Karpas-422 (cell line): ENCODE data around the gene MSH3. TPM values are rescaled to one million over a fixed set of nuclear protein-coding genes. Genes with fewer than 3 reads are reported as not detected.
"Not testable (repeated sequence)": the region's sequence is repeated elsewhere in the genome, so short reads cannot be mapped to it uniquely, and the experiment has no call there.

ENCODE experiments used
- DNase-seq: peaks from one replicate; pipeline ENCODE4 v3.0.0-alpha.2; 2015
- H2AFZ ChIP-seq: fragments of 200-600 bp; sonication (generic); 2 replicates; pipeline ENCODE4 v1.6.1; 2014; ENCODE audit warnings: antibody characterized with exemption, low read length, mixed read lengths
- H3K27ac ChIP-seq: fragments of 200-600 bp; sonication (generic); 2 replicates; pipeline ENCODE4 v1.5.1; 2014; ENCODE audit warnings: mild to moderate bottlenecking, low read length, moderate library complexity
- H3K27me3 ChIP-seq: fragments of 200-600 bp; sonication (generic); 2 replicates; pipeline ENCODE4 v1.6.1; 2014; ENCODE audit warnings: low read length, mixed read lengths
- H3K36me3 ChIP-seq: fragments of 200-600 bp; sonication (generic); 2 replicates; pipeline ENCODE4 v1.6.1; 2014; ENCODE audit warnings: low read length, mixed read lengths; ENCODE audit not compliant: insufficient read depth
- H3K4me1 ChIP-seq: fragments of 200-600 bp; sonication (generic); 2 replicates; pipeline ENCODE4 v1.6.1; 2014; ENCODE audit warnings: mild to moderate bottlenecking, low read length, mixed read lengths
- H3K4me2 ChIP-seq: fragments of 200-600 bp; sonication (generic); 2 replicates; pipeline ENCODE4 v1.6.1; 2014; ENCODE audit warnings: low read length, low read depth, mild to moderate bottlenecking; ENCODE audit not compliant: poor library complexity, severe bottlenecking
- H3K4me3 ChIP-seq: fragments of 200-600 bp; sonication (generic); 2 replicates; pipeline ENCODE4 v1.5.1; 2014; ENCODE audit warnings: mild to moderate bottlenecking, antibody characterized with exemption, low read length, mixed read lengths
- H3K79me2 ChIP-seq: fragments of 200-600 bp; sonication (generic); 2 replicates; pipeline ENCODE4 v1.6.1; 2014; ENCODE audit warnings: mild to moderate bottlenecking, low read length, mixed read lengths
- H3K9ac ChIP-seq: fragments of 200-600 bp; sonication (generic); 2 replicates; pipeline ENCODE4 v1.6.0; 2014; ENCODE audit warnings: low read length
- H3K9me2 ChIP-seq: fragments of 200-600 bp; sonication (generic), shearing (Covaris generic); replicated peaks from 2 replicates; pipeline ENCODE4 v1.6.0; 2014; ENCODE audit warnings: mild to moderate bottlenecking, low read length, moderate library complexity; ENCODE audit not compliant: insufficient read depth
- H3K9me3 ChIP-seq: fragments of 300-700, 200-600 bp; sonication (generic); 2 replicates; pipeline ENCODE4 v1.6.1; 2014; ENCODE audit warnings: low read length, mixed read lengths
- H4K20me1 ChIP-seq: fragments of 200-600 bp; sonication (generic); 2 replicates; pipeline ENCODE4 v1.6.1; 2014; ENCODE audit warnings: mild to moderate bottlenecking, antibody characterized with exemption, low read length, low read depth; ENCODE audit not compliant: insufficient read depth
- total RNA-seq: library from RNA; depleted of rRNA; stranded (reverse); fragments of >200 nt; shearing (Covaris generic); gene quantifications from 2 replicates; pipeline ENCODE4 v1.2.3, GENCODE V29; 2014; ENCODE audit warnings: low replicate concordance

Gene MSH3
- total RNA-seq, 1 experiment from 2014 or later, result 24.6 TPM

DNA sequence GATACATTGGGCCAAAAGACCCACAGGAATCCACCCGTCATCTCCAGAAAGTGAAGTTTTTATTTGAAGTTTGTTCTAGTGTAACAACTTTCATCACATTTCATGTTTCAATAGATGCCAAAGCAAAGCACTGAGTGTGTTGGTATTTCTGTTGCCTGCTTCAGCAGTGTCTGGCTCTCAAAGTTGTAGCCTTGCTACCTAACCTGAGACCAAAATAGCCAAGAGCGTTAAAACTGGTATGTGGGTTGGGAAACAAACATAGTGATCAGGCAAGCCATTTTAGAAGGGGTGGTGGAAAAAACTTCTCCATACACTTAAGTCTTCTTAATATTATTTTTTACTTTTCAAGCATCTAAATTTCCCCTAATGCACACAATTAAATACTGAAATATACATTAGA, 150.6 kb downstream of the MSH3 start:
- Histone ChIP-seq H3K9me2 (no peaks in the 10 kb centered on the region), H3K4me3 (no peak overlapping the region), H2AFZ (no peak overlapping the region), H3K36me3 (0 out of 2 replicates have a peak, but pooled peaks cover 3% of the 10 kb centered on the region), H3K4me1 (no peaks in the 10 kb centered on the region), H3K9ac (no peak overlapping the region), H3K9me3 (no peaks in the 10 kb centered on the region), H3K27me3 (no peaks in the 10 kb centered on the region), H3K27ac (no peak overlapping the region), H3K4me2 (no peak overlapping the region), H3K79me2 (0 out of 2 replicates have a peak, but pooled peaks cover 6% of the 10 kb centered on the region), H4K20me1 (no peaks in the 10 kb centered on the region)
- DNase-seq, result no peak

DNA sequence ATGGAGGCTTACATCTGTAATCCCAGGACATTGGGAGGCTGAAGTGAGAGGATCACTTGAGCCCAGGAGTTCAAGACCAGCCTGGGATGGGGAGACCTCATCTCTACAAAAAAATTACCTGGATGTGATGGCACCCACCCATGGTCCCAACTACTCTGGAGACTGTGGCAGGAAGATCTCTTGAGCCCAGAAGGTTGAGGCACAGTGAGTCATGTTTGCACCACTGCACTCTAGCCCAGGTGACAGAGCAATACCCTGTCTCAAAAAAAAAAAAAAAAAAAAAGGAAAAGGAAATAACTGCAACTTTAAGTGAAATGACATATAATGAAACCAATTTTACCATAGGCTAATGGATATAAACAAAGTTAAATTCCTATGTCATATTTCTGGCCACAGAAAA, 152.5 kb downstream of the MSH3 start:
- Histone ChIP-seq H3K4me3 (no peak overlapping the region), H2AFZ (no peak overlapping the region), H3K27me3 (no peaks in the 10 kb centered on the region), H3K9me3 (no peaks in the 10 kb centered on the region), H4K20me1 (no peaks in the 10 kb centered on the region), H3K79me2 (peaks cover 10% of the 10 kb centered on the region; the same call in 1 of the 2 replicates), H3K9me2 (no peaks in the 10 kb centered on the region), H3K36me3 (no peaks in the 10 kb centered on the region), H3K27ac (no peak overlapping the region), H3K4me2 (no peak overlapping the region), H3K4me1 (no peaks in the 10 kb centered on the region), H3K9ac (no peak overlapping the region)
- DNase-seq, result no peak

DNA sequence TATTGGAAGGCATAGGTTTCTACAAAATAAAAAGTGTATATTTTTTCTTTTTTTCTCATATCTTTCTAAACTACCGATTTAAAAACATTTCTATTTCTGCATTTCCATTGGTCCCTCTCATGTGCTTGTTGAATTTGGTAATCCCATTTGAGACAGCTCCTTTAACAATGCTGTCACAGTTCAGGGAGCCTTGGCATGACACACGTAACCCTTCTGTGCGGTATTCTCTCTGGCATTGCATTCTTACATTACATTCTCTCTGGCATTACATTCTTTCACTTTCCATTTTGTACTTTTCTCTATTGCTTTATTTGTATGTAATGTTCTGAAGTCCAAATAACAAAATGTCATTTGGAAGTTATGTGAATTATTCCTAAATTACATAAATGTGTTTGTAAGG, 155.0 kb downstream of the MSH3 start:
- H3K4me1 ChIP-seq, result no peaks in the 10 kb centered on the region
- peaks cover 7% of the 10 kb centered on the region; the same call in 1 of the 2 replicates for H3K36me3 ChIP-seq
- H3K4me2 ChIP-seq, result no peak overlapping the region
- no peak overlapping the region for H3K4me3 ChIP-seq
- no peak overlapping the region for H2AFZ ChIP-seq
- H3K9me2 ChIP-seq, result no peaks in the 10 kb centered on the region
- no peak for DNase-seq
- no peaks in the 10 kb centered on the region for H3K9me3 ChIP-seq
- no peaks in the 10 kb centered on the region for H4K20me1 ChIP-seq
- peaks cover 10% of the 10 kb centered on the region; the same call in 1 of the 2 replicates for H3K79me2 ChIP-seq
- no peak overlapping the region for H3K27ac ChIP-seq
- no peaks in the 10 kb centered on the region for H3K27me3 ChIP-seq
- no peak overlapping the region for H3K9ac ChIP-seq

DNA sequence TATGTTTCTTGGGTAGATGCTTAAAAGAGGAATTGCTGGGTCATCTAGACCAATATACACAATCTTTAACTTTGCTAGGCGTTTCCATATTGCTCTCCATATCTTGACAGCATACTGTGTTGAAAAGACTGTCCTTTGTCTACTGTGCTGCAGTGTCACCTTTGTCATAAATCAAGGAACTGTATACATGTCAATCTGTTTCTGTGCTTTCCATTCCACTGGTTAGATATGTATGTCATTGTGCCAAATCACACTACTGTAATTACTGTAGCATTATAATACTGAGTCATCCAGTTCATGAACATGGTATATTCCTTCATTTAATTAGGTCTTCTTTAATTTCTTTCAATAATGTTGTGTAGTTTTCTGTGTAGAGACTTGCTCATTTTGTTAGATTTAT, 156.0 kb downstream of the MSH3 start:
- Histone ChIP-seq H3K9me2 (no peaks in the 10 kb centered on the region), H3K4me2 (no peak overlapping the region), H3K27ac (no peak overlapping the region), H3K36me3 (peaks cover 7% of the 10 kb centered on the region; the same call in 1 of the 2 replicates), H3K27me3 (no peaks in the 10 kb centered on the region), H3K79me2 (peaks cover 10% of the 10 kb centered on the region; the same call in 1 of the 2 replicates), H3K9me3 (no peaks in the 10 kb centered on the region), H3K4me3 (no peak overlapping the region), H3K4me1 (no peaks in the 10 kb centered on the region), H2AFZ (no peak overlapping the region), H4K20me1 (no peaks in the 10 kb centered on the region), H3K9ac (no peak overlapping the region)
- no peak for DNase-seq

DNA sequence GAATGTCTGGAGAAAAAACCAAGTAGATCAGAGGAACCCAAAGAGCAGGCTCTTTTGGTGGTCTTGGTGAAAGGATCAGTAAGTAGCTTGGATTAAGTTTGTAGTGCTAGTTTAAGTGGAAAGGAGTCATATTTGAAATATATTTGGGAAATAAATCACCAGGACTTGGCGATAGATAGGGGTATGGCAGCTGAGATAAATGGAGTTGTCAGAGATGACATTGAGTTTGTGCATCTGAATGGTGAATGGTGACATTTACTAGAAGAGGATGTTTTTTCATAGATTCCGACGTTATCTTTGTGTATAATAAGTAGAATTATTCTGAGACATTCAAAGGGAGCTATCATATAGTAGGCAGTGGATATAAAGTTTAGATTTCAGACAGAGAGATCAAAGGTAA, 162.1 kb downstream of the MSH3 start:
- H4K20me1 ChIP-seq, result no peaks in the 10 kb centered on the region
- no peaks in the 10 kb centered on the region for H3K9me2 ChIP-seq
- no peak overlapping the region for H3K4me2 ChIP-seq
- DNase-seq, result no peak
- 0 out of 2 replicates have a peak, but pooled peaks cover 5% of the 10 kb centered on the region for H3K79me2 ChIP-seq
- H2AFZ ChIP-seq, result no peak overlapping the region
- H3K27ac ChIP-seq, result no peak overlapping the region
- no peaks in the 10 kb centered on the region for H3K9me3 ChIP-seq
- H3K9ac ChIP-seq, result no peak overlapping the region
- no peaks in the 10 kb centered on the region for H3K4me1 ChIP-seq
- no peaks in the 10 kb centered on the region for H3K27me3 ChIP-seq
- peaks cover 7% of the 10 kb centered on the region; the same call in 1 of the 2 replicates for H3K36me3 ChIP-seq
- H3K4me3 ChIP-seq, result no peak overlapping the region

DNA sequence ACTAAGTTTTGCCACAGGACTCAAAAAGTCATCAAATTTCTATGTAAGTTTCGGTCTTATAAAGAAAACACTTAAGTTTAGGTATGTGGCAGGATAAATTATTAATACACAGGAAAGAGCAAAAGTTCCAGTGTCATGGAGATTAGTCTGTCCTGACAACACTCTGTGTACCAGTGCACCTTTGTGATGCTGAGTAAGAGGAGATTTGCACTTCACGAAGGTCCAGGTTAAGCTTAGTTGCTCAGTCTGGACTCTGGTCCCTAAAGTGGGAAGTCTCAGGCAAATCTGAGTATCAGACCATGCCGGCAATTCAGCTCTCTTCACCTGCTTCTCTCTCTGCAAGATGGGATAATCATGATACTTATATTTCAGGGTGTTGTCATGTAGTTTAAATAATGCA, 166.2 kb downstream of the MSH3 start:
- no peaks in the 10 kb centered on the region for H3K4me1 ChIP-seq
- H2AFZ ChIP-seq, result no peak overlapping the region
- H3K4me3 ChIP-seq, result no peak overlapping the region
- DNase-seq, result no peak
- no peak overlapping the region for H3K27ac ChIP-seq
- no peaks in the 10 kb centered on the region for H3K9me3 ChIP-seq
- H3K36me3 ChIP-seq, result 0 out of 2 replicates have a peak, but pooled peaks cover 3% of the 10 kb centered on the region
- H4K20me1 ChIP-seq, result no peaks in the 10 kb centered on the region
- H3K4me2 ChIP-seq, result no peak overlapping the region
- H3K9ac ChIP-seq, result no peak overlapping the region
- H3K27me3 ChIP-seq, result no peaks in the 10 kb centered on the region
- H3K9me2 ChIP-seq, result no peaks in the 10 kb centered on the region
- no peaks in the 10 kb centered on the region for H3K79me2 ChIP-seq

DNA sequence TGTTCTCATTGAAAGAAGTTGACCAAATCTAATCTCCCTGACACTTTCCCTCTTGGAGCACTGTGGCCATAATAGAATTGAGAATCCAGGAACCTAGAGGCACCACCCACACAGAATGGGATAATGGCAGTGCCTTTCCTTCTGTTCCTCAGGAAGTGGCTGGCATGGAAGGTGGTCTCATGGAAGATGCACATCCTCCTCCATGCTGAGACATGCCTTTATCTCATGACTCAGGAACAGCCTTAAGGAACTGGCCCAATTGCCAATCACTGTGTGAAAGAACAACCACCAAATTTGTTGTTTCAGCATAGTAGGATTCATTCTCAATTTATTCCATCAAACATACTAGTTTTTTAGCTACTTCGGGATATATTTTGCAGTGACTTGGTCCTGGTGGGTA, 168.2 kb downstream of the MSH3 start:
- Histone ChIP-seq H4K20me1 (no peaks in the 10 kb centered on the region), H2AFZ (no peak overlapping the region), H3K9ac (no peak overlapping the region), H3K4me2 (no peak overlapping the region), H3K4me1 (peaks cover 4% of the 10 kb centered on the region; the same call in 1 of the 2 replicates), H3K27me3 (no peaks in the 10 kb centered on the region), H3K36me3 (peaks cover 11% of the 10 kb centered on the region; the same call in 1 of the 2 replicates), H3K4me3 (no peak overlapping the region), H3K27ac (no peak overlapping the region), H3K9me3 (0 out of 2 replicates have a peak, but pooled peaks cover under 1% of the 10 kb centered on the region), H3K9me2 (no peaks in the 10 kb centered on the region), H3K79me2 (no peaks in the 10 kb centered on the region; the same call in 1 of the 2 replicates)
- DNase-seq, result no peak

DNA sequence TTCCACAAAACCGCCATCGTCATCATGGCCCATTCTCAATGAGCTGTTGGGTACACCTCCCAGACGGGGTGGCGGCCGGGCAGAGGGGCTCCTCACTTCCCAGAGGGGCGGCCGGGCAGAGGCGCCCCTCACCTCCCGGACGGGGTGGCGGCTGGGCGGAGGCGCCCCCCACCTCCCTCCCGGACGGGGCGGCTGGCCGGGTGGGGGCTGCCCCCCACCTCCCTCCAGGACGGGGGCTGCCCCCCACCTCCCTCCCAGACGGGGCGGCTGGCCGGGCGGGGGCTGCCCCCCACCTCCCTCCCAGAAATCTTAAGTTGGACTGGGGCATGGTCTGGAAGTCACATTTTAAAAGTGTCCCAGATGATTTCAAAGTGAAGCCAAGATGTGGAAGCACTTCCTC, 169.7 kb downstream of the MSH3 start:
- not testable (repeated sequence) for H3K9ac ChIP-seq, H2AFZ ChIP-seq, H3K4me3 ChIP-seq, H3K27me3 ChIP-seq, H3K4me2 ChIP-seq, H3K9me2 ChIP-seq, H3K27ac ChIP-seq, H3K4me1 ChIP-seq, H3K79me2 ChIP-seq, H4K20me1 ChIP-seq, DNase-seq
- Histone ChIP-seq H3K9me3 (peaks cover 10% of the 10 kb centered on the region; the same call in 1 of the 2 replicates), H3K36me3 (peaks cover 25% of the 10 kb centered on the region; the same call in 1 of the 2 replicates)
